SK-N-SH (cell line): ENCODE results near the gene RGS13. TPM values are rescaled to one million over a fixed set of nuclear protein-coding genes. Genes with fewer than 3 reads are reported as not detected.

Source experiments
- CTCF ChIA-PET: fragments of 300-600, 350-600 bp; formaldehyde crosslinking; extraction: SDS; loops from one replicate; lab custom pipeline; 2021; lab: Yijun Ruan, JAX
- POLR2A ChIA-PET: fragments of 350-600 bp; sonication (Branson Sonifier 250); formaldehyde crosslinking; extraction: SDS; loops from one replicate; lab custom pipeline; 2020; ENCODE audit warnings: antibody characterized with exemption, inconsistent platforms; lab: Yijun Ruan, JAX
- DNase-seq: peaks from one replicate; pipeline ENCODE4 v3.0.0; 2012
- H2AFZ ChIP-seq: fragments of 200-600 bp; sonication (generic); 2 replicates; pipeline ENCODE4 v1.8.1; 2016; ENCODE audit warnings: antibody characterized with exemption, mild to moderate bottlenecking, low read depth
- H3F3A ChIP-seq: fragments of 200-600 bp; sonication (generic); replicated peaks from 2 replicates; pipeline ENCODE3; 2016; ENCODE audit warnings: antibody characterized with exemption, mild to moderate bottlenecking; ENCODE audit not compliant: insufficient read depth
- H3K27ac ChIP-seq, 2 experiments: fragments of 200-500 bp in 1 of 2; fragments of 200-600 bp in 1 of 2; sonication (Bioruptor generic) in 1 of 2; sonication (generic), shearing (Covaris generic) in 1 of 2; 2 replicates each; pipeline versions ENCODE4 v1.5.1 to v1.6.1; 2014 to 2016; ENCODE audit warnings: low read depth in 2 of 2, inconsistent platforms in 1 of 2, low read length in 1 of 2, mild to moderate bottlenecking in 1 of 2, mixed read lengths in 1 of 2
- H3K27me3 ChIP-seq: fragments of 200-600 bp; sonication (generic), shearing (Covaris generic); 2 replicates; pipeline ENCODE4 v1.6.1; 2016; ENCODE audit warnings: mixed run types; ENCODE audit not compliant: insufficient read depth
- H3K36me3 ChIP-seq, 2 experiments: fragments of 200-500 bp in 1 of 2; fragments of 200-600 bp in 1 of 2; sonication (Bioruptor generic) in 1 of 2; sonication (generic) in 1 of 2; replicated peaks in 1 of 2; 2 replicates each; pipeline versions ENCODE3 to v1.5.1; 2014 to 2016; ENCODE audit warnings: low read length in 1 of 2, mild to moderate bottlenecking in 1 of 2; ENCODE audit not compliant: insufficient read depth in 2 of 2, control insufficient read depth in 1 of 2
- H3K4me1 ChIP-seq, 2 experiments: fragments of 200-500 bp in 1 of 2; fragments of 200-600 bp in 1 of 2; sonication (Bioruptor generic) in 1 of 2; sonication (generic), shearing (Covaris generic) in 1 of 2; 2 replicates each; pipeline versions ENCODE4 v1.5.1 to v1.6.1; 2014 to 2016; ENCODE audit warnings: low read depth in 1 of 2, low read length in 1 of 2, mixed run types in 1 of 2; ENCODE audit not compliant: insufficient read depth in 2 of 2, control insufficient read depth in 1 of 2
- H3K4me2 ChIP-seq: fragments of 200-600 bp; sonication (generic), shearing (Covaris generic); 2 replicates; pipeline ENCODE4 v1.6.1; 2017; ENCODE audit warnings: mixed run types
- H3K4me3 ChIP-seq, 2 experiments: fragments of 200-500 bp in 1 of 2; fragments of 200-600 bp in 1 of 2; sonication (Bioruptor generic) in 1 of 2; sonication (generic), shearing (Covaris generic) in 1 of 2; 2 replicates each; pipeline versions ENCODE4 v1.5.1 to v1.8.1; 2014 to 2016; ENCODE audit warnings: low read depth in 2 of 2, inconsistent platforms in 1 of 2, low read length in 1 of 2, mild to moderate bottlenecking in 1 of 2, mixed read lengths in 1 of 2, moderate library complexity in 1 of 2
- H3K79me2 ChIP-seq: fragments of 200-600 bp; sonication (generic); 2 replicates; pipeline ENCODE4 v1.8.1; 2017; ENCODE audit warnings: mild to moderate bottlenecking; ENCODE audit not compliant: insufficient read depth
- H3K9ac ChIP-seq: fragments of 200-600 bp; sonication (generic); 2 replicates; pipeline ENCODE4 v1.6.1; 2017; ENCODE audit warnings: mixed run types
- H3K9me2 ChIP-seq: fragments of 200-600 bp; sonication (generic); 2 replicates; pipeline ENCODE4 v1.6.1; 2017; ENCODE audit warnings: mixed run types
- H3K9me3 ChIP-seq: fragments of 200-600 bp; sonication (generic); 2 replicates; pipeline ENCODE4 v1.6.1; 2017; ENCODE audit warnings: mixed run types, mild to moderate bottlenecking, moderate library complexity
- H4K20me1 ChIP-seq: fragments of 200-600 bp; sonication (generic); 2 replicates; pipeline ENCODE4 v1.6.1; 2017; ENCODE audit warnings: mild to moderate bottlenecking, mixed run types; ENCODE audit not compliant: insufficient read depth
- CHD2 ChIP-seq: fragments of 150-350 bp; IDR thresholded peaks from 2 replicates; pipeline ENCODE4 v1.6.1; 2018; ENCODE audit warnings: low read length; ENCODE audit not compliant: partially characterized antibody
- EP300 ChIP-seq, 2 experiments: IDR thresholded peaks; 2 replicates each; pipeline versions ENCODE4 v1.4.0 to v1.6.1; 2012; ENCODE audit warnings: borderline replicate concordance in 1 of 2, low read depth in 1 of 2, low read length in 1 of 2
- EZH2phosphoT487 ChIP-seq: fragments of 200-600 bp; sonication (generic); IDR thresholded peaks from 2 replicates; pipeline ENCODE4 v1.6.1; 2017; ENCODE audit warnings: low read depth, mixed run types, mild to moderate bottlenecking, antibody characterized with exemption, moderate library complexity, borderline replicate concordance
- FOSL2 ChIP-seq: IDR thresholded peaks from 2 replicates; pipeline ENCODE4 v1.4.0; 2012; ENCODE audit warnings: low read depth, mild to moderate bottlenecking, moderate library complexity, borderline replicate concordance
- GABPA ChIP-seq: IDR thresholded peaks from 2 replicates; pipeline ENCODE4 v1.4.0; 2012; ENCODE audit warnings: low read depth, mild to moderate bottlenecking
- JUND ChIP-seq: IDR thresholded peaks from 2 replicates; pipeline ENCODE4 v1.4.0; 2012
- MAX ChIP-seq: IDR thresholded peaks from 2 replicates; pipeline ENCODE4 v1.4.0; 2012; ENCODE audit warnings: low read depth
- MEF2A ChIP-seq: IDR thresholded peaks from 2 replicates; pipeline ENCODE4 v1.4.0; 2012; ENCODE audit warnings: low read depth, borderline replicate concordance
- NFIC ChIP-seq: IDR thresholded peaks from 2 replicates; pipeline ENCODE4 v1.4.0; 2012; ENCODE audit warnings: borderline replicate concordance
- PBX3 ChIP-seq: IDR thresholded peaks from 2 replicates; pipeline ENCODE4; 2012
- RAD21 ChIP-seq: IDR thresholded peaks from 2 replicates; pipeline ENCODE4 v1.6.1; 2012; ENCODE audit warnings: mild to moderate bottlenecking, low read length
- RCOR1 ChIP-seq: fragments of 150-350 bp; IDR thresholded peaks from 2 replicates; pipeline ENCODE4 v1.6.1; 2017; ENCODE audit warnings: antibody characterized with exemption, low read length
- REST ChIP-seq: IDR thresholded peaks from 2 replicates; pipeline ENCODE4 v1.6.1; 2012; ENCODE audit warnings: mild to moderate bottlenecking, low read depth, low read length, moderate library complexity
- RFX5 ChIP-seq: IDR thresholded peaks from 2 replicates; pipeline ENCODE4 v1.6.1; 2012; ENCODE audit warnings: mild to moderate bottlenecking, improper control_type of control experiment, low read length
- RXRA ChIP-seq: IDR thresholded peaks from 2 replicates; pipeline ENCODE4 v1.4.0; 2012; ENCODE audit warnings: low read depth, mild to moderate bottlenecking, borderline replicate concordance
- SIN3A ChIP-seq: IDR thresholded peaks from 2 replicates; pipeline ENCODE4 v1.6.1; 2012; ENCODE audit warnings: low read depth, mild to moderate bottlenecking, low read length, moderate library complexity, borderline replicate concordance
- SMC3 ChIP-seq: IDR thresholded peaks from 2 replicates; pipeline ENCODE4 v1.6.1; 2012; ENCODE audit warnings: low read depth, low read length, improper control_type of control experiment
- TCF12 ChIP-seq: IDR thresholded peaks from 2 replicates; pipeline ENCODE4 v1.4.0; 2012
- TEAD4 ChIP-seq: IDR thresholded peaks from 2 replicates; pipeline ENCODE4 v1.4.0; 2012; ENCODE audit warnings: mild to moderate bottlenecking, borderline replicate concordance; ENCODE audit not compliant: insufficient read depth
- USF1 ChIP-seq: IDR thresholded peaks from 2 replicates; pipeline ENCODE4 v1.4.0; 2012; ENCODE audit warnings: low read depth, borderline replicate concordance
- YY1 ChIP-seq: IDR thresholded peaks from 2 replicates; pipeline ENCODE4 v1.4.0; 2012; ENCODE audit warnings: low read depth, mild to moderate bottlenecking
- ZBTB33 ChIP-seq: IDR thresholded peaks from 2 replicates; pipeline ENCODE4 v1.4.0; 2012; ENCODE audit warnings: low read depth, borderline replicate concordance
- polyA plus RNA-seq, 3 experiments: library from polyadenylated mRNA; depleted of rRNA; stranded (reverse); fragments of >200 nt; gene quantifications; 2 replicates each; pipeline ENCODE4 v1.2.3, GENCODE V29; 2012

The RGS13 gene
- polyA plus RNA-seq, 1 of the 3 experiments (the other 2 are of a cell fraction), result not detected

- H3K27me3 ChIP-seq, result no peaks in the 10 kb centered on the region
- peak overlapping the region; percentile 21; the same call in 1 of the 2 replicates for H2AFZ ChIP-seq
- peak overlapping the region; percentile 27; the same call in 1 of the 2 replicates for H3K4me2 ChIP-seq
- DNase-seq, result no peak
- no peaks in the 10 kb centered on the region for H3K9me2 ChIP-seq
- no peaks in the 10 kb centered on the region for H3K9me3 ChIP-seq
- H3K27ac ChIP-seq, result peak overlapping the region; percentile 64 to 82; a peak in 3 of 4 replicates
- H3K4me3 ChIP-seq, result no peak overlapping the region
- H3K36me3 ChIP-seq, result no peaks in the 10 kb centered on the region
- POLR2A ChIA-PET, result no interaction called here
- TF ChIP-seq NFIC, result peak; percentile 37; the same call in 1 of the 2 replicates
- no peak for TF ChIP-seq RAD21
- TF ChIP-seq SIN3A, result no peak
- peak; percentile 26; the same call in 1 of the 2 replicates for TF ChIP-seq MEF2A
- no peak for TF ChIP-seq RCOR1
- no peak for TF ChIP-seq SMC3
- no peak for TF ChIP-seq USF1
- TF ChIP-seq RXRA, result no peak
- TF ChIP-seq CHD2, result no peak
- peak; percentile 55; the same call in 1 of the 2 replicates for TF ChIP-seq TEAD4
- peak; percentile 58 for TF ChIP-seq JUND
- TF ChIP-seq REST, result no peak
- TF ChIP-seq YY1, result no peak; the same call in 1 of the 2 replicates
- peak; percentile 55; the same call in 1 of the 2 replicates for TF ChIP-seq PBX3
- no peak for TF ChIP-seq GABPA
- no peak for TF ChIP-seq ZBTB33
- no peak for TF ChIP-seq RFX5
- peak; percentile 51 for TF ChIP-seq FOSL2
- no peak for TF ChIP-seq EP300 (IDR thresholded peaks at IDR 0.05; ENCODE audit: borderline replicate concordance in 1 of 2, low read depth in 1 of 2, low read length in 1 of 2)
- TF ChIP-seq TCF12, result peak; percentile 69
- TF ChIP-seq EZH2phosphoT487, result no peak
- TF ChIP-seq MAX, result no peak
- H4K20me1 ChIP-seq, result no peaks in the 10 kb centered on the region
- H3F3A ChIP-seq, result peaks cover 25% of the 10 kb centered on the region
- H3K9ac ChIP-seq, result 0 out of 2 replicates have a peak overlapping the region, but pooled peaks have one; percentile 1
- CTCF ChIA-PET, result no interaction called here
- no peaks in the 10 kb centered on the region for H3K79me2 ChIP-seq
- H3K4me1 ChIP-seq, result peaks cover 11 to 24% of the 10 kb centered on the region in 2 experiments; a peak in 3 of 4 replicates
Observed at GRCh38 chr1:192700834-192701271, 64.9 kb downstream of the RGS13 start.
